ENCODE data around the gene ME3. TPM values are rescaled to one million over a fixed set of nuclear protein-coding genes. Genes with fewer than 3 reads are reported as not detected.
"Not testable (repeated sequence)": the region's sequence is repeated elsewhere in the genome, so short reads cannot be mapped to it uniquely, and the experiment has no call there.

Gene ME3
- total RNA-seq, 1 experiment from 2014 or later = 2.7 TPM

- Histone ChIP-seq H3K9me3 (peaks cover 5% of the 10 kb centered on the region; the same call in 1 of the 2 replicates), H3K27me3 (no peaks in the 10 kb centered on the region), H3K36me3 (no peaks in the 10 kb centered on the region), H3K4me3 (no peak overlapping the region)
- no peak for DNase-seq
These were observed 250.5 kb downstream of the ME3 start for GRCh38 chr11:86421946-86422345.

GRCh38 chr11:86418917-86419316, 253.5 kb downstream of the ME3 start:
- Histone ChIP-seq H3K36me3 (no peaks in the 10 kb centered on the region), H3K9me3 (no peaks in the 10 kb centered on the region), H3K4me3 (no peak overlapping the region), H3K27me3 (no peaks in the 10 kb centered on the region)
- DNase-seq = no peak

DNA sequence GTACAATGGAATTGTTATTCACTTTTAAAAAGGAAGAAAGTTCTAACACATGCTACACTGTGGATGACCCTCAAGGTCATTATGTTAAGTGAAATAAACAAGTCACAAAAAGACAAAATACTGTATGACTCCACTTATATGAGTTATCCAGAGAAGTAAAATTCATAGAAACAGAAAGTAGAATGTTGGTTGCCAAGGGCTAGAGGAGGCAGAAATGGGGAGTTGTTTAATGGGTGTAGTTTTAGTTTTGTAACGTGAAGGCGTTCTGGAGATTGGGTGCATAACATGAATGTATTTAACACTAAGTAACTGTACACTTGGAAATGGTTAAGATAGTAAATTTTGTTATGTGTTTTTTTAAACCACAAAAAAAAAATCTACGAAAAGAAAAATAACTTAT, 253.9 kb downstream of the ME3 start:
- H3K27me3 ChIP-seq = no peaks in the 10 kb centered on the region

DNA sequence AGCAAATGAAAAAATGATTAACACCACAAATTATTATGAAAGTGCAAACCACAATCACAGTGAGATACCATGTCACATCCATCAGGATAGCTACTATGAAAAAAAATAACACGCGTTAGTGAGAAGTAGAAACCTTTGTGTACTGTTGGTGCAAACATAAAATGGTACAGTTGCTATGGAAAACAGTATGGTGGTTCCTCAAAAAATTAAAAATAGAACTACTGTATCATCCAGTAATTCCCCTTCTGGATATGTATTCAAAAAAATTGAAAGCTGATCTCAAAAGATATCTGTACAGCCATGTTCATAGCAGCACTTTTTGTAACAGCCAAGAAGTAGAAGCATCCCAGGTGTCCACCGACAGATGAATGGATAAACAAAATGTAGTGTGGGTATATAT, 254.3 kb downstream of the ME3 start:
- Histone ChIP-seq H3K27me3 (no peaks in the 10 kb centered on the region), H3K4me3 (no peak overlapping the region), H3K9me3 (no peaks in the 10 kb centered on the region), H3K36me3 (no peaks in the 10 kb centered on the region)
- no peak for DNase-seq

More for the DNA sequence above, 253.9 kb downstream of the ME3 start:
- no peak for DNase-seq
- H3K4me3 ChIP-seq = no peak overlapping the region
- no peaks in the 10 kb centered on the region for H3K9me3 ChIP-seq
- H3K36me3 ChIP-seq = no peaks in the 10 kb centered on the region

GRCh38 chr11:86416951-86417350, 255.5 kb downstream of the ME3 start:
- H3K9me3 ChIP-seq, H3K36me3 ChIP-seq, H3K27me3 ChIP-seq, DNase-seq, H3K4me3 ChIP-seq: not testable (repeated sequence)

GRCh38 chr11:86416494-86416893, 255.9 kb downstream of the ME3 start:
- no peaks in the 10 kb centered on the region for H3K36me3 ChIP-seq
- H3K9me3 ChIP-seq = no peaks in the 10 kb centered on the region
- H3K27me3 ChIP-seq = no peaks in the 10 kb centered on the region
- H3K4me3 ChIP-seq = no peak overlapping the region
- DNase-seq = no peak

DNA sequence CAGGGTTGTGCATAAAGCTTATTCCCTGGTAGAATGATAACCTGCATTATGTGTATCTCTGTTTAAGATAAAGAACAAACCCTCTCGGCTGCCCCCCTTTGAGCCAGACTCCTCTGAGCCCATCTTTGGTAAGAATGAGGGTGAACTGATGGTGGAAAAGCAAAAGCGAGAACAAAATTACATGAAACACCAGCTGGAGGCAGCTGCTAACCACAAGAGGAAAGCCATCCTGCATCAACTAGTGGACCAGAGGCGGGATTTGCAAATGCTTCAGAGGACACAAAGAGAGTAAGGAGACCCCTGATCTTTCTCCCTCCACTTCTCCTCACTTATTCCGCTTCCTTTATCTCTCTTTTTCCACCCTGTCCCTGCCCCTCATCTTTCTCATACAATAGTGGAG, 257.4 kb downstream of the ME3 start:
- H3K9me3 ChIP-seq = no peaks in the 10 kb centered on the region
- no peak for DNase-seq
- no peak overlapping the region for H3K4me3 ChIP-seq
- no peaks in the 10 kb centered on the region for H3K27me3 ChIP-seq
- H3K36me3 ChIP-seq = no peaks in the 10 kb centered on the region

- Histone ChIP-seq H3K9me3 (no peaks in the 10 kb centered on the region), H3K27me3 (no peaks in the 10 kb centered on the region), H3K36me3 (no peaks in the 10 kb centered on the region), H3K4me3 (no peak overlapping the region)
- DNase-seq = no peak
These were observed 258.4 kb downstream of the ME3 start for GRCh38 chr11:86414032-86414431.

GRCh38 chr11:86408845-86409244, 263.6 kb downstream of the ME3 start:
- H3K36me3 ChIP-seq = no peaks in the 10 kb centered on the region
- H3K4me3 ChIP-seq = no peak overlapping the region
- H3K27me3 ChIP-seq = no peaks in the 10 kb centered on the region
- no peaks in the 10 kb centered on the region for H3K9me3 ChIP-seq
- no peak for DNase-seq

GRCh38 chr11:86403458-86403857, 269.0 kb downstream of the ME3 start:
- no peaks in the 10 kb centered on the region for H3K36me3 ChIP-seq
- no peak for DNase-seq
- no peak overlapping the region for H3K4me3 ChIP-seq
- no peaks in the 10 kb centered on the region for H3K9me3 ChIP-seq
- H3K27me3 ChIP-seq = no peaks in the 10 kb centered on the region

DNA sequence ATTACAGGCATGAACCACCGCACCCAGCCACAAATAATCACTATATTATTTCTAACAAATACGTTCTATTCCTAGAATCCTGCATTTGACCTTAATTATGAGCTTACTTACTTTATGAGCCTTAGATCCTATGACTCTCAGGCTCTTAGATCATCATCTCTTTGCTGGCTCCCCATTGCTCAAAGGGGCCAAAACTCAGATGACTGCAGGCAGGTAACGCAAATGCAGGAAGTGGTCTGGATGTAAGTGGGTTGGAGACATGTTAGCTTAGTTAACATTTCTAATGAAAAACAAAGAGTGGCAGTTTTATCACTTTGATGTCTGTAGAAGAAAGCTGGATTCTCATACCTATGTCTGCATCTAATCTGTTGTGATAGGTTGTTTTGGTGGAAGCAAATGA, 274.3 kb downstream of the ME3 start:
- H3K9me3 ChIP-seq = no peaks in the 10 kb centered on the region
- H3K27me3 ChIP-seq = no peaks in the 10 kb centered on the region
- DNase-seq = no peak
- no peaks in the 10 kb centered on the region for H3K36me3 ChIP-seq
- H3K4me3 ChIP-seq = no peak overlapping the region

- H3K4me3 ChIP-seq = no peak overlapping the region
- H3K27me3 ChIP-seq = no peaks in the 10 kb centered on the region
- no peaks in the 10 kb centered on the region for H3K36me3 ChIP-seq
- DNase-seq = no peak
- H3K9me3 ChIP-seq = no peaks in the 10 kb centered on the region
These were observed 275.1 kb downstream of the ME3 start for GRCh38 chr11:86397351-86397750.

DNA sequence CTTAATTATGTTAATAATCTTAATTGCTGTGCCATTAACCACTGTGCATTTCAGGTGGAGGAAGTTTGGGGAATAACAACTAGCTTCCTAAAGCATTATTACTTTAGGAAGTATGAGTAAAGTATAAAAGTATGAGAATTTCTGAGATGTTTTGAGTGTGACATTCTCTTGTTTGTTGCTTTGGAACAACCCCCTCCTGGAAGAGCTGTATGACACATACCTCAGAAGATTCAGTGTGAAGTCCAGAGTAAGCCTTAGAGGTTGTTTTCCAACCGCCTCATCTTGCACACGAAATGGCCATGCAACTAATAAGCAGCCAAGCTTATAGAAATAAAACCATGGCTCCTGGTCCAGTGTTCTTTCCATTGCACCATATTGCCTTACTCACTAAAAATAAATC, 276.0 kb downstream of the ME3 start:
- Histone ChIP-seq H3K4me3 (no peak overlapping the region), H3K36me3 (no peaks in the 10 kb centered on the region), H3K27me3 (no peaks in the 10 kb centered on the region), H3K9me3 (no peaks in the 10 kb centered on the region)
- peak; percentile 4 for DNase-seq

- no peak for DNase-seq
- H3K9me3 ChIP-seq = no peaks in the 10 kb centered on the region
These were observed 277.3 kb downstream of the ME3 start for GRCh38 chr11:86395061-86395551.

More at GRCh38 chr11:86395061-86395551, 277.3 kb downstream of the ME3 start:
- Histone ChIP-seq H3K4me3 (no peak overlapping the region), H3K27me3 (no peaks in the 10 kb centered on the region), H3K36me3 (no peaks in the 10 kb centered on the region)

Other genes with a start within 250 kb of the ME3 start
- gene PRSS23, start 127.9 kb upstream of the ME3 start, total RNA-seq (2014; rRNA removed; shearing (Covaris generic); ENCODE audit: low replicate concordance) = 19.9 and 37.4 TPM in 2 replicates

All from MG63 (cell line).